ENCODE data around the gene ZBED5.

The ZBED5 gene

DNA sequence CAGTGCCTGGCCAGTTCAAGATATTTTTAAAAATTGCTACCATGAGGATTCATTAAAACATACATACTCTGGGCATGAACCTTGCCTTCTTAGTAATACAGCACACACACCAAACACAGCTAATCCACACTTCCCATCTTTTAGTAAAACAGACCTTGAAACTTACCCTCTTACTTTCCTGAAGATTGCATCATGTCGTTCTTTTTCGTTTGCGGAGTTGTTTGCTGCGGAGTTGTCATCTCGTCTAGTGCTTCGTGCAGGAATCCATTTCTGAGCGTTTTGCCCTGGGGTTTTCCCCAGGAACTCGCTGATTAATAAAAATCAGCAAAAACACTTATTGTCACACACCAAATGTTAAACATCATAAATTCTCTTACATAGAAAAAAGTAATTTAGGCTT is 52.1 kb downstream of the ZBED5 start:
- DNase-seq: no peak
- intact Hi-C loops (cut with DNase I): loop anchor here (5.0 to 10.0 kb wide), 3 partner anchors 51 to 209 kb away; partner anchors contain the start of gene CTR9

DNA sequence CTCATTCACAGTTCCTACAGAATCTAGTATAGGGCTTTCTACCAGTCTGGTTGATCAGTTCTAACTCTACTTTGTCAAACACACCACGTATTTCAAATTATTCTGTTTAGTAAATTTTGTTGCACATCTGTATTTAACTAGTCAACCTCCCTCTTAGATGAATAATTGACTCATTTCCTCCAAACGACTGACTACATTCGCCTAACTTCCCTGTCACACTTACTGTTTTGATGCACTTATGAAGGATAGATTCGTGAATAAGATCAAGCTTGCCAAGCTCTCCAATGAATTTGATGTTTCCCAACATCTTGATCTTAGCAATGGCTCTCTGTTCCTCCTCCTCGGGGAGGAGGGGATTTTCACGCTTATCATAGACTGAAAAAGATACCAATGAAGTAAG is 54.2 kb downstream of the ZBED5 start:
- intact Hi-C loops (cut with DNase I): loop anchor here (10.0 kb wide), 2 partner anchors 49 to 211 kb away; partner anchors contain the start of gene CTR9
- DNase-seq: no peak

All from head of caudate nucleus (tissue), 42 donors.